Astrocyte of the cerebellum (primary cell): ENCODE measurements around the gene SPON1.
"Not testable (repeated sequence)": the region's sequence is repeated elsewhere in the genome, so short reads cannot be mapped to it uniquely, and the experiment has no call there.

ENCODE experiments used
- DNase-seq: peaks from one replicate; pipeline ENCODE4 v3.0.0-alpha.2; 2011; ENCODE audit warnings: low read depth
- H3K4me3 ChIP-seq: 2 replicates; pipeline ENCODE4 v1.5.1; 2011; ENCODE audit warnings: mild to moderate bottlenecking, low read depth, low read length, moderate library complexity
- in situ Hi-C: cut with HindIII; loops from 2 replicates; pipeline ENCODE4 v1.10.0; 2017; ENCODE audit warnings: low sequenced_read_pairs
- TF ChIP-seq, protein P1 (sequence below): IDR thresholded peaks from 2 replicates; pipeline ENCODE4 v1.5.1; 2012; ENCODE audit warnings: low read length, low read depth, moderate library complexity, mild to moderate bottlenecking; ENCODE audit errors: missing control alignments

The SPON1 gene

DNA sequence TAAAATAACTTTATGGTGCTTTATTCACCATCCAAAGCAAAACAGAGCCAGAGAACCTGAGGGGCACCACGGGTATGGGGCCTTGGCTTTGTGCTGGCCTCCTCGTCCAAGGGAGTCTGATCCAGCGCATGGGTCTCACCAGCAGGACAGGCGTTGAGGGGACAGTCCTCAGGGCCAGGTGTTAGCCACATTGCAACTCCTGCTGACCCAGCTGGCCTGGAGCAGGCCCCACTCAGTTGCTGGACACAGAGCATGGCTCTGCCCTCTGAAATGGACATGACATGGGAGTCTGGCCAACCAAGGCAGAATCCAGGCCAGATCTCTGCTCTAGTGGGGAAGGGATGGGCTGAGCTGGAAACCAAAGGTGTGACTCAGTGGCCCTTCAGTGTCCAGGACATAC, 280.2 kb downstream of the SPON1 start:
- TF ChIP-seq, protein P1, sequence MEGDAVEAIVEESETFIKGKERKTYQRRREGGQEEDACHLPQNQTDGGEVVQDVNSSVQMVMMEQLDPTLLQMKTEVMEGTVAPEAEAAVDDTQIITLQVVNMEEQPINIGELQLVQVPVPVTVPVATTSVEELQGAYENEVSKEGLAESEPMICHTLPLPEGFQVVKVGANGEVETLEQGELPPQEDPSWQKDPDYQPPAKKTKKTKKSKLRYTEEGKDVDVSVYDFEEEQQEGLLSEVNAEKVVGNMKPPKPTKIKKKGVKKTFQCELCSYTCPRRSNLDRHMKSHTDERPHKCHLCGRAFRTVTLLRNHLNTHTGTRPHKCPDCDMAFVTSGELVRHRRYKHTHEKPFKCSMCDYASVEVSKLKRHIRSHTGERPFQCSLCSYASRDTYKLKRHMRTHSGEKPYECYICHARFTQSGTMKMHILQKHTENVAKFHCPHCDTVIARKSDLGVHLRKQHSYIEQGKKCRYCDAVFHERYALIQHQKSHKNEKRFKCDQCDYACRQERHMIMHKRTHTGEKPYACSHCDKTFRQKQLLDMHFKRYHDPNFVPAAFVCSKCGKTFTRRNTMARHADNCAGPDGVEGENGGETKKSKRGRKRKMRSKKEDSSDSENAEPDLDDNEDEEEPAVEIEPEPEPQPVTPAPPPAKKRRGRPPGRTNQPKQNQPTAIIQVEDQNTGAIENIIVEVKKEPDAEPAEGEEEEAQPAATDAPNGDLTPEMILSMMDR = no peak
- no peak for DNase-seq
- H3K4me3 ChIP-seq = no peak overlapping the region
- in situ Hi-C loops = no loop called here

DNA sequence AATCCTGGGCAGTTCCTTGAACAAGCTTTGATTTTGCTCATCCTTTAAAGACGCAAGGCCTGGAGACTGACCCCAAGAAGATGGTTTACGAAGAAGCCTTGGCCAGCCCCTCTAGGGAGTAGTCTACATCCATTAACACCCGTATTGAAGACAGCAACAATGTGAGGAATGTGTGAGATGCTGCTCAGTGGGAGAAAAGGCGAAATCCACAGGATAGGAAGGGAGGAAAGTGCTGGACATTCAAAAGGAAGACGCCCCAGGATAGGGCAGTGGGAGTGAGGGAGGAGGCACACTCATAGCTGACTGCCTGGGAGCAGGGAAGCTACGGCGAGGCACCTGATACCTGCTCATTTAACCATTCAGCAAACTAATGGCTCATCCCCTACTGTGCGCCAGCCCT, 282.4 kb downstream of the SPON1 start:
- in situ Hi-C loops = no loop called here
- DNase-seq = no peak
- no peak overlapping the region for H3K4me3 ChIP-seq
- TF ChIP-seq, protein P1 = no peak

DNA sequence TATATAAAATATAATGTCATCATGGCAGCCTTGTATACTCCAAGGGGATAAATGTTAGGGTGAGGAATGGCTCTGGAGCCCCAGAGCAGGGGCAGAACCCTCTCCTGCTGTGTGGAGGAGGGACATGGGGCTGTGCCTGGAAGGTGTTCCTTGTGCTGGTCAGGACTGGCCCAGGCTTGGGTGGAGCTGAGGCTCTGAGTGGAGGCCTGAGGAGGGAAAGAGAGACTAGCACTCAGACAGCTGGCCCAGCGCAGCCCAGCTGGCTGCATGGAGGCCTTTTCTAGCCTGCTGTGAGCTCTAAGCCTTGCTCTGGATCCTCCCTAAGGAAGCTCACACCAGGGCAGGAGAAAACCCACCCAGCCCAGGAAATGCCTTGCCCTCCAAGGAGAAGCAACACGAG, 282.9 kb downstream of the SPON1 start:
- TF ChIP-seq, protein P1 = no peak
- DNase-seq = no peak
- in situ Hi-C loops = no loop called here
- no peak overlapping the region for H3K4me3 ChIP-seq

DNA sequence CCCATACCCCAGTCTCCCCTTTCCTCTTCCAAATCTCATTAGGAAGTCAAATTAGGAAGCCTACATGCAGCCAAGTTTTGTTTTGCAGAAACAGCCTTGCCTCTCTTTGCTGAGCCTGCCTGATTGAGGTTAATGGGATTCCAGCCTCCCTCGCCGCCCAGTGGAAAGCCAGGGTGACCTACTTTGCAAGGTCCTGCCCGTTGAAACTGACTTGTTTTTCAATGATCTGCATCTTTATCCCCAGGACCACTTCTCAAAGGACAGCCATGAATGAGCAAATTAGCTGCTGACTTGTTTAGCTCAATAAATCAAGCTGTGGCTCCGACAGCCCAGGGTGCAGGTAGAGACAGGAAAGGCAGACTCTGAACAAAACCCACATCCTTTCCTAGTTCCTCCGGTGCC, 286.1 kb downstream of the SPON1 start:
- in situ Hi-C loops = no loop called here
- H3K4me3 ChIP-seq = no peak overlapping the region
- DNase-seq = no peak
- TF ChIP-seq, protein P1 = peak; percentile 17

DNA sequence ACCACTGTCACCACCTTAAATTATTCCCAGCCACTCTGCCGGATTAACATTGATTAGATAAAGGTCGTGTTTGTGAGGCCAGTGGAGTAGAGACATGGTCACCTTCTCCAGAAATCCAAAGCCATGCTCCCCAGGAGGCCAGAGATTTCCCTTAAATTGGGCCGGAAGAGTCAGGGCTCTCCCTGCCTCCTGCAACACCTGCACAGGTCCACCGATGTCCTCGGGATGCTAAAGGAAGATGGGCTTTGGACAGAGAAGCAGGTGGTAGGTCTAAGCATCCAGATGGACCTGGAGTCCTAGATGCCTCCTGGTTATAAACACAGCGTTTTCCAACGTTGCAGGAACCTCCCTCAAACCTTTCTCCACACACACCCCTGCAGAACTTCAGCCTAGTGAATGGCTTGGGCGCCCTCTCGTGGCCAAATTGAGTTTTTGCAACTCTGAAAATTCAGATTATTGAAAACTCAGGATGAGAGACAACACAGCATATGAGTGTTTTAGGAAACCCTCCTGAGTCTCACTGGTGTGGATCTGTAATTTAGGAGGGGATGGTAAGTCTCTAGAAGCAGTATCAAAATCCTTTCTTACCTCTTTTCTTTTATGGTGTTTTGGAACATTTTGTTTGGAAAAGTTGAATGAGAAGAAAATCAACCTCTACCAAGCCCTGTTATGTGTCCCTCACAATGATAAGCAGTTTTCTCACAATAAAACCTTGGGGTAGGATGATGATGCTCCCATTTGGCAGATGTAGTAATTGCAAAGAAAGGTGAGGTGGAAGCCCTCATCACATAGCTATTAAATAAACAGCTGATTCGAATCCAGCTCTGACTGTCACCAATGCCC, 286.8 kb downstream of the SPON1 start:
- TF ChIP-seq, protein P1 = peak; percentile 75
- in situ Hi-C loops = no loop called here
- peak; percentile 23 for DNase-seq
- no peak overlapping the region for H3K4me3 ChIP-seq

DNA sequence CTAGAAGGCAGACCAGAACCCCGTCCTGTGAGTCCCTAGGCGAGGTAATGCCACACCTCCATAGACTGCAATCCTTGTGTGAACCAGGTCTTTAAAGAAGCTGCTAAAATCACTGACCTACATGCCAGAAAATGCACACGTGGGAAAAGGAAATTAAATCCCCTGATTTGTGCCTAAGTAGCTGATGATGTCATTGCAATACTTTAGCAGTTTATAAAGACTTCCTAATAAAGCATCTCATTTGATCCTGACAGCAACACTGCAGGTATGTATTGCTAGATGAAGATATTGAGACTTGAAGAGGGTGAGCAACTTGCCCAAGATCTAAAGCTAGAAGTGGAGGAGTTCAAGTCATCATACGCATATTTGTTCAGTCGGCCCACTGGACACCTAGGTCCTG, 289.2 kb downstream of the SPON1 start:
- TF ChIP-seq, protein P1 = no peak
- no peak for DNase-seq
- H3K4me3 ChIP-seq = no peak overlapping the region
- in situ Hi-C loops = no loop called here

DNA sequence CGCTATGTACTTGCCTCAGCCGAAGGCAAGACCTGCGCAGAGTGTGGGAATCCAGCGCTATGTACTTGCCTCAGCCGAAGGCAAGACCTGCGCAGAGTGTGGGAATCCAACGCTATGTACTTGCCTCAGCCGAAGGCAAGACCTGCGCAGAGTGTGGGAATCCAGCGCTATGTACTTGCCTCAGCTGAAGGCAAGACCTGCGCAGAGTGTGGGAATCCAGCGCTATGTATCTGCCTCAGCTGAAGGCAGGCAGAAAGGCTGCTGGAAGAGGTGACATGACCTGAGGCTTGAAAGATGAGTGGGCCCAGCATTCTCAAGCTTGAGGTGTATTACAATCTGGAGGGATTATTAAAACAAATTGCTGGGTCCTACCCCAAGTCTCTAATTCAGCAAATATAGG, 290.0 kb downstream of the SPON1 start:
- in situ Hi-C loops, H3K4me3 ChIP-seq, DNase-seq: not testable (repeated sequence)
